CD14-positive monocyte (primary cell): ENCODE data around the gene HOGA1. TPM values are rescaled to one million over a fixed set of nuclear protein-coding genes. Genes with fewer than 3 reads are reported as not detected.

ENCODE experiments used
- DNase-seq, 3 donors: peaks; one replicate each; pipeline ENCODE4 v3.0.0-alpha.2; 2011 to 2022
- H2AFZ ChIP-seq: 2 replicates; pipeline ENCODE4 v1.6.0; 2012; ENCODE audit warnings: mild to moderate bottlenecking, low read depth, low read length, inconsistent platforms; ENCODE audit not compliant: insufficient read depth, poor library complexity, severe bottlenecking
- H3K27ac ChIP-seq, 2 donors: 1 replicate in 1 of 2; 2 replicates in 1 of 2; pipeline ENCODE4 v1.5.1; 2012 to 2013; ENCODE audit warnings: low read length in 2 of 2, control low read depth in 1 of 2, inconsistent platforms in 1 of 2, low read depth in 1 of 2, mild to moderate bottlenecking in 1 of 2
- H3K27me3 ChIP-seq, 2 donors: one replicate each; pipeline versions ENCODE4 v1.6.0 to v1.6.1; 2011 to 2013; ENCODE audit warnings: low read length in 2 of 2; ENCODE audit not compliant: control insufficient read depth in 2 of 2, insufficient read depth in 2 of 2
- H3K36me3 ChIP-seq, 2 donors: replicated peaks in 1 of 2; 1 replicate in 1 of 2; 2 replicates in 1 of 2; pipeline versions ENCODE4 v1.5.1 to v1.6.1; 2012 to 2013; ENCODE audit warnings: low read length in 2 of 2, control low read depth in 1 of 2, inconsistent platforms in 1 of 2, mild to moderate bottlenecking in 1 of 2; ENCODE audit not compliant: insufficient read depth in 2 of 2, control insufficient read depth in 1 of 2
- H3K4me1 ChIP-seq, 2 donors: 1 replicate in 1 of 2; 2 replicates in 1 of 2; pipeline versions ENCODE4 v1.5.1 to v1.6.1; 2012 to 2013; ENCODE audit warnings: low read length in 2 of 2, control low read depth in 1 of 2, inconsistent platforms in 1 of 2, mild to moderate bottlenecking in 1 of 2, moderate library complexity in 1 of 2; ENCODE audit not compliant: insufficient read depth in 2 of 2, control insufficient read depth in 1 of 2
- H3K4me2 ChIP-seq: replicated peaks from 2 replicates; pipeline ENCODE3; 2012; ENCODE audit warnings: low read length, moderate library complexity, mild to moderate bottlenecking; ENCODE audit not compliant: poor library complexity, severe bottlenecking; ENCODE audit errors: extremely low read depth
- H3K4me3 ChIP-seq, 3 experiments: fragments of 200-600 bp in 1 of 3; sonication (generic) in 1 of 3; replicated peaks in 1 of 3; 1 replicate in 2 of 3; 2 replicates in 1 of 3; pipeline ENCODE4 v1.5.1; 2011 to 2013; ENCODE audit warnings: low read length in 3 of 3, mild to moderate bottlenecking in 3 of 3, control low read depth in 2 of 3, low read depth in 2 of 3, inconsistent platforms in 1 of 3, moderate library complexity in 1 of 3
- H3K79me2 ChIP-seq: 2 replicates; pipeline ENCODE4 v1.6.0; 2012; ENCODE audit warnings: mild to moderate bottlenecking, control low read depth, inconsistent platforms, low read length, moderate library complexity; ENCODE audit not compliant: insufficient read depth
- H3K9ac ChIP-seq: 2 replicates; pipeline ENCODE4 v1.6.0; 2017; ENCODE audit warnings: low read length, mild to moderate bottlenecking; ENCODE audit not compliant: insufficient read depth, poor library complexity, severe bottlenecking
- H3K9me3 ChIP-seq, 2 donors: replicated peaks in 1 of 2; 1 replicate in 1 of 2; 2 replicates in 1 of 2; pipeline versions ENCODE4 v1.5.1 to v1.6.1; 2012 to 2013; ENCODE audit warnings: low read length in 2 of 2, control low read depth in 1 of 2; ENCODE audit not compliant: control insufficient read depth in 1 of 2, insufficient read depth in 1 of 2
- H4K20me1 ChIP-seq: 2 replicates; pipeline ENCODE4 v1.6.0; 2012; ENCODE audit warnings: mild to moderate bottlenecking, low read length, control low read depth, moderate library complexity; ENCODE audit not compliant: insufficient read depth
- H3K27ac Mint-ChIP-seq, 7 donors: one replicate each; pipeline ENCODE4 v1.8.0; 2020; ENCODE audit warnings: mild to moderate bottlenecking in 7 of 7, mixed read lengths in 7 of 7, moderate library complexity in 6 of 7, inconsistent platforms in 2 of 7
- H3K27me3 Mint-ChIP-seq, 3 donors: one replicate each; pipeline ENCODE4 v1.8.0; 2021 to 2022; ENCODE audit warnings: low read depth in 3 of 3, mild to moderate bottlenecking in 3 of 3, mixed read lengths in 3 of 3, moderate library complexity in 3 of 3, inconsistent platforms in 1 of 3
- H3K36me3 Mint-ChIP-seq, 2 donors: one replicate each; pipeline ENCODE4 v1.8.0; 2020; ENCODE audit warnings: mixed read lengths in 2 of 2, inconsistent platforms in 1 of 2, mild to moderate bottlenecking in 1 of 2
- H3K4me1 Mint-ChIP-seq: one replicate; pipeline ENCODE4 v1.8.0; 2020; ENCODE audit warnings: mild to moderate bottlenecking, mixed read lengths
- H3K4me3 Mint-ChIP-seq, 2 donors: one replicate each; pipeline ENCODE4 v1.8.0; 2020; ENCODE audit warnings: mild to moderate bottlenecking in 2 of 2, mixed read lengths in 2 of 2, moderate library complexity in 1 of 2
- H3K9me3 Mint-ChIP-seq, 7 donors: one replicate each; pipeline ENCODE4 v1.8.0; 2020 to 2022; ENCODE audit warnings: mixed read lengths in 7 of 7, mild to moderate bottlenecking in 6 of 7, moderate library complexity in 6 of 7, inconsistent platforms in 2 of 7
- WGBS: methylation state at CpG from one replicate; pipeline ENCODE4 v1.1.5; 2013; ENCODE audit warnings: missing lambda C conversion rate; ENCODE audit not compliant: insufficient coverage; 5-methylcytosine and 5-hydroxymethylcytosine counted together
- intact Hi-C, 2 donors: fragments of 100-400 bp; cut with micrococcal nuclease; formaldehyde crosslinking; loops; one replicate each; pipeline versions ENCODE4 v1.15.0 to v1.15.1; 2023
- polyA plus RNA-seq, 3 donors: library from polyadenylated mRNA; depleted of rRNA in 1 of 3; unstranded in 2 of 3; stranded (reverse) in 1 of 3; fragments of 300-500 nt in 2 of 3; fragments of >200 nt in 1 of 3; fragmentation: Illumina TruSeq in 2 of 3; gene quantifications; 1 replicate in 2 of 3; 2 replicates in 1 of 3; pipeline ENCODE4 v1.2.3, GENCODE V29; 2012 to 2021
- TF ChIP-seq, protein P1 (sequence below): fragments of 200-600 bp; IDR thresholded peaks from one replicate; pipeline ENCODE4 v1.8.0; 2022; ENCODE audit warnings: antibody characterized with exemption, mild to moderate bottlenecking

The HOGA1 gene
- polyA plus RNA-seq, 3 donors: not detected

DNA sequence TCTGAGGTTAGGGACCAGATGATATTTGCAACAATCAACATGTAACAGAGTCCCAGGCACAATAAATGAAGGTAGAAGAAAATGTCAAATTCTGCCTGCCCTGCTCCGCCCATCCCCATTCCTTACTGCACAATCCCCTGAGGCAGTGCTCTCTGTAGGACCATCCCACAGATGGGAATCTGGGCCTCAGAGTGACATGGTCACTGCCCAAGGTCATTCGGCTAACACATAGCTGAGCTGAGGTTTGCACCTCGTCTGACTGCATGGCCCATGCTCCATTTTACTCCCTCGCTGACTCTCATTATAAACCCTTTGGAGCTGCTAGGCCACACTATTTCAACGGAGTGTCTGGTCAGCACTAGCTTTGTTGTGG, 1.2 kb downstream of the HOGA1 start:
- intact Hi-C loops: loop anchor here in 1 of 2 donors (5.0 kb wide), 1 partner anchor 613 kb away; no protein-coding TSS in a partner anchor
- Mint-ChIP-seq H3K4me3 (no peak overlapping the region), H3K4me1 (no peaks in the 10 kb centered on the region), H3K27me3 (peaks cover 0 to 2% (median 0%) of the 10 kb centered on the region in 3 donors), H3K27ac (no peak overlapping the region), H3K9me3 (no peaks in the 10 kb centered on the region), H3K36me3 (no peaks in the 10 kb centered on the region)
- WGBS: 96% methylated on average over 5 of the region's 5 CpGs
- Histone ChIP-seq H3K4me2 (no peak overlapping the region), H3K79me2 (no peaks in the 10 kb centered on the region), H3K4me1 (no peaks in the 10 kb centered on the region), H3K36me3 (no peaks in the 10 kb centered on the region), H3K27ac (no peak overlapping the region), H3K9ac (no peak overlapping the region), H3K27me3 (no peaks in the 10 kb centered on the region), H3K9me3 (no peaks in the 10 kb centered on the region), H4K20me1 (no peaks in the 10 kb centered on the region), H3K4me3 (no peak overlapping the region), H2AFZ (no peak overlapping the region)
- DNase-seq: no peak
- TF ChIP-seq, protein P1, sequence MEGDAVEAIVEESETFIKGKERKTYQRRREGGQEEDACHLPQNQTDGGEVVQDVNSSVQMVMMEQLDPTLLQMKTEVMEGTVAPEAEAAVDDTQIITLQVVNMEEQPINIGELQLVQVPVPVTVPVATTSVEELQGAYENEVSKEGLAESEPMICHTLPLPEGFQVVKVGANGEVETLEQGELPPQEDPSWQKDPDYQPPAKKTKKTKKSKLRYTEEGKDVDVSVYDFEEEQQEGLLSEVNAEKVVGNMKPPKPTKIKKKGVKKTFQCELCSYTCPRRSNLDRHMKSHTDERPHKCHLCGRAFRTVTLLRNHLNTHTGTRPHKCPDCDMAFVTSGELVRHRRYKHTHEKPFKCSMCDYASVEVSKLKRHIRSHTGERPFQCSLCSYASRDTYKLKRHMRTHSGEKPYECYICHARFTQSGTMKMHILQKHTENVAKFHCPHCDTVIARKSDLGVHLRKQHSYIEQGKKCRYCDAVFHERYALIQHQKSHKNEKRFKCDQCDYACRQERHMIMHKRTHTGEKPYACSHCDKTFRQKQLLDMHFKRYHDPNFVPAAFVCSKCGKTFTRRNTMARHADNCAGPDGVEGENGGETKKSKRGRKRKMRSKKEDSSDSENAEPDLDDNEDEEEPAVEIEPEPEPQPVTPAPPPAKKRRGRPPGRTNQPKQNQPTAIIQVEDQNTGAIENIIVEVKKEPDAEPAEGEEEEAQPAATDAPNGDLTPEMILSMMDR: no peak

DNA sequence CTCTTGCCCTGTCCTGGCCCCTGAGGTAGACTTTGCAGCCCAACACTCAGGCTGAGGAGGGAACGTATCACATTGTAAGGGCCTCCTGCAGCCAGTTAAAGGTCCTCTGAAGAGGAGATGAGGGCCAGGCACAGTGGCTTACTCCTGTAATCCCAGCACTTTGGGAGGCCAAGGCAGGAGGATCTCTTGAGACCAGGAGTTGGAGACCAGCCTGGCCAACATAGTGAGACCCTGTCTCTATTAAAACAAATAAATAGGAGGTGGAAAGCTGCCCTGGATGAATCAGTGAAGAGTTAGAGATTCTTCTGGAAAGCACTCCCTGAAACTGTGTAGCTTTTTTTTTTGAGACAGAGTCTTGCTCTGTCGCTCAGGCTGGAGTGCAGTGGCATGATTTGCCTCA, 3.0 kb downstream of the HOGA1 start:
- Histone ChIP-seq H3K9ac (no peak overlapping the region), H3K4me3 (no peak overlapping the region), H3K4me1 (no peaks in the 10 kb centered on the region), H3K27ac (no peak overlapping the region), H4K20me1 (no peaks in the 10 kb centered on the region), H3K4me2 (no peak overlapping the region), H3K9me3 (no peaks in the 10 kb centered on the region), H2AFZ (no peak overlapping the region), H3K79me2 (no peaks in the 10 kb centered on the region), H3K36me3 (no peaks in the 10 kb centered on the region), H3K27me3 (no peaks in the 10 kb centered on the region)
- Mint-ChIP-seq H3K36me3 (no peaks in the 10 kb centered on the region), H3K9me3 (no peaks in the 10 kb centered on the region), H3K4me3 (no peak overlapping the region), H3K27me3 (peaks cover 0 to 2% (median 0%) of the 10 kb centered on the region in 3 donors), H3K4me1 (no peaks in the 10 kb centered on the region), H3K27ac (no peak overlapping the region)
- DNase-seq: no peak
- TF ChIP-seq, protein P1: no peak
- intact Hi-C loops: loop anchor here in 1 of 2 donors (5.0 kb wide), 1 partner anchor 615 kb away; no protein-coding TSS in a partner anchor
- 100% methylated on average over 1 of the region's 2 CpGs for WGBS
